ENCODE data around the gene TSPAN1.
A peak's percentile ranks its signal among the peaks of the same experiment; 100 is the strongest.
"Not testable (repeated sequence)": the region's sequence is repeated elsewhere in the genome, so short reads cannot be mapped to it uniquely, and the experiment has no call there.

TSPAN1 gene

DNA sequence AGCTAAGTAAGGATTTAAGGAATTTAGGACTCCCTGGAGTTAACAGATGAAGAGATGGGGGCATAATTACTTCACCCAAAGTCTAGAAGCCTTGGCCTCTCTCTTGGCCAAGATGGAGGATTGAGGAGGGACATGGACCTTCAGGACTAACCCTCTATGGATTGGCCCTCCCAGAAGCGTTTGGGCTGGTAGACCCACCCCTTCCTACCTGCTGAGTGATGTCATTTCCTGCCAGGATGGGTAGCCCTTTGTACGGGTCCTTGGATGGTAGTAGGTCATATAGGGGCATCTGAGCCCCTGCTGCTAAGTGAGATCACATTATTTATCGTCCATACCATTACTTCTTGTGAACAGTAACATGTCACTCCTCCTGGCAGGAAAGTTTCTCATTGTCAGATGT lies 45.9 kb downstream of the TSPAN1 start:
- DNase-seq = no peak

DNA sequence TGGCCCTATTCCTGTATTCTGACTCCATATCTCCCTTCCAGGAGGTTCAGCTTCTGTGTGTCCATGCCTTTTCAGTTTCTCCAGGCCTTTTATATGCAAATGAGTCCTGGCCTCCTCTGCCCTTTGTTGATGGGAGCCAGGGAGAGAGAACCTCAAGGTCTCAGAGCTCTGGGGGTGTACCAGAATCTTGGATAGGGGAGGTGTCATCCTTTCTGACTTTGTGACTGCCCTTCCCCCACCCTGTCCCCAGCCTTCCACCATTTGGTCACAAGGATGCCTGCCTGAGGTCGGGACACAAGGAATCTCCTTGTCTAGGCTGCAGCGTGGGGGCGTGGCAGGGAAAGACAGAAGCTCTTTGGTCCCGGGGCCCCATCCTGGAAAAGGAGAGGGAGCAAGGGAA lies 46.9 kb downstream of the TSPAN1 start:
- DNase-seq = no peak

DNA sequence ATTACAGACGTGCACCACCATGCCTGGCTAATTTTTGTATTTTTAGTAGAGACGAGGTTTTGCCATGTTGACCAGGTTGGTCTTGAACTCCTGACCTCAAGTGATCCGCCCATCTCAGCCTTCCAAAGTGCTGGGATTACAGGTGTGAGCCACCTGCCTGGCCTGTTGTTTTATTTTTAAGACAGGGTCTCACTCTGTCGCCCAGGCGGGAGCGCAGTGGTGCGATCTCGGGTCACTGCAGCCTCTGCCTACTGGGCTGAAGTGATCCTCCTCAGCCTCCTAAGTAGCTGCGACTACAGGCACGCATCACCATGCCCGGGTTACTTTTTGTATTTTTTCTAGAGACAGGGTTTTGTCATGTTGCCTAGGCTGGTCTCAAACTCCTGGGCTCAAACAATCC lies 48.2 kb downstream of the TSPAN1 start:
- DNase-seq = not testable (repeated sequence)

DNA sequence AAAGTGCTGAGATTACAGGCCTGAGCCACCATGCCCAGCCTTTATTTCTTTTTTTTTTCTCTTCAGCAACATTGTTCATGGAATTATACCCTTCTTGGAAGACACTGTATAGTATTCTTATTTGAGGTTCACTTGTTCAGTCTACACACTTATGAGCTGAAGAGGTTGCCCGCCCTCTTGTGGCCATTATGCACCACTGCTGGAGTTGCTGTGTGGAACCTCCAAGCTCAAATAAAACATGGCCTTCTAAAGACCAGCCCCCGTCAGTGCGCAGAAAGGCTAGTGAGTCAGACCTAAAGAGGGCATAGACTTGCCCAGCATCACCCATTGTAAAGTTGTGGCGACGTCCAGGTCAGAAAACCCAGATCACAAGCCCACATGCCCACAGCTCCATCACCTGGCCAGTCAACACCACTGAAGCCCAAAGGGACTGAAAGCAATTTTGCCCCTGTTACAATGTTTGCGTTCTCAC lies 48.6 kb downstream of the TSPAN1 start:
- peak in 5 of 6 experiments; percentile 14 to 52 (median 30) for DNase-seq

DNA sequence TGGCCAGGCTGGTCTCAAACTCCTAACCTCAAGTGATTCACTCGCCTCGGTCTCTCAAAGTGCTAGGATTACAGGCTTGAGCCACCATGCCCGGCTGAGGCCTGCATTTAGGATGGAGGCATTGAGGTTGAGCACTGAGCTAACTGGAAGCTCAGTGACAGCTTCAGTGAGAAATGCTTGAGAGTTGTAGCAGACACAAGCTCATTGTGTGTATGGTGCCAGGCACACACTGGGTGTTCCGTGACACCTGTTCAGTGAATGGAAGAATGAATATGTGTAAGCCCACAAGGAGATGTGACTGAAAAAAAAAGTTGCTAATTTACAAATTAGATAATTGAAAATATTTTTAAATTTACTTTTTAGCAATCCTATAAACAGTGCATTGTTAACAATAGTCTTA lies 50.1 kb downstream of the TSPAN1 start:
- no peak for DNase-seq

DNA sequence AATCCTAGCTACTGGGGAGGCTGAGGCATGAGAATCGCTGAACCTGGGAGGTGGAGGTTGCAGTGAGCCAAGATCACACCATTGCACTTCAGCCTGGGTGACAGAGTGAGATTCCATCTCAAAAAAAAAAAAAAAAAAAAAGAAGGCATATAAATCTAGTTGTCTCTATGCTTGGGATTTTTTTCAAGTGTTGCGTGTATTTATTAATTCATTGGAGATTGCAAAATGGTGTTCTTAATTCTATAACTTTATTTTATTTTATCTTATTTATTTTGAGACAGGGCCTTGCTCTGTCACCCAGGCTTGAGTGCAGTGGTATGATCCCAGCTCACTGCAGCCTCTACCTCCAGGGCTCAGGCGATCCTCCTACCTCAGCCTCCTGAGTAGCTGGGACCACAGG lies 56.3 kb downstream of the TSPAN1 start:
- DNase-seq = not testable (repeated sequence)

Measured in stimulated activated naive CD4-positive, alpha-beta T cell (primary cell).